Measurements from ENCODE around the gene NR1I3.

NR1I3 gene

DNA sequence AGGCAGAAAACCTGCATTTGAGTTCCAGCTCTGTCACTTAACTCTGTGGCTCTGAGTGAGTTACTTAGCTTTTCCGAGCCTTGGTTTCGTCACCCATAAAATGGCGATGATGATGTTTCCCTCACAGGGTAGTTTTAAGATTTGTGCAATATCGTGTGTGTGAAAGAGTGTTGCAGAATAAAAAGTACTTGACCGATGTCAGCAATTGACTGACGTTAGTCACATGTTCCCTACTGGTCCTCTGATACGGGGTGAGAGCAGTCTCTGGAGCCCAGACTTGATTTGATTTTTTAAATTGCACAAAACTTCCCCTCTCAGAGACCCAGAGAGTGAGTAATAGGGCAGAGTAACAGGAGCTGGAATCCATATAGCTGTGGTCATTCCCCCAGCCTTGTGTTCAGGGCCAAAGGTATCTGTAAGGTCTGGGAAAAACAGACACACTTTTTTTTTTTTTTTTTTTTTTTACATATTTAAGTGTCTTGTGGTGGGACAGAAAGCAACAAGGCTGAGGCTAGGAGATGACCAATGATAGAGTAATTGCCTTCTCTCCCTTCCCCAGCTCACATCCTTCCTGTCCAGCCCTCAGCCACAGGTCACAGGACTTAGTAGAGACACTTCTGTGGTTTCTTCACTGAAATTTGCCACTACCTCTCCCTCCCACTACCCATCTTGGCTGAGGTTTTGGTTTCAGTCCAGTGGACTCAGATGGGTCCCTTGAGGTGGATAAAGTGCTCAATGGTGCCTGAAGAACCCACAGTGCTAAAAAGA is 20.9 kb downstream of the NR1I3 start:
- H3K27ac ChIP-seq, result peak overlapping the region; percentile 44
- H3K9me3 ChIP-seq (ENCODE audit: low read depth, low read length), result no peaks in the 10 kb centered on the region
- H3K9ac ChIP-seq (ENCODE audit: insufficient read length), result no peak overlapping the region
- TF ChIP-seq FOXP2 (optimal IDR thresholded peaks at IDR 0.05; ENCODE audit: control extremely low read depth, extremely low read length, insufficient read depth) (no peak), POLR2AphosphoS5 (IDR thresholded peaks at IDR 0.05; ENCODE audit: borderline replicate concordance, low read depth, low read length) (no peak), EZH2 (IDR thresholded peaks at IDR 0.05) (no peak)
- H3K36me3 ChIP-seq (ENCODE audit: insufficient read depth, low read length), result peaks cover 28% of the 10 kb centered on the region
- DNase-seq (ENCODE audit: low read depth, low spot score), result no peak
- no peak overlapping the region for H3K4me3 ChIP-seq

DNA sequence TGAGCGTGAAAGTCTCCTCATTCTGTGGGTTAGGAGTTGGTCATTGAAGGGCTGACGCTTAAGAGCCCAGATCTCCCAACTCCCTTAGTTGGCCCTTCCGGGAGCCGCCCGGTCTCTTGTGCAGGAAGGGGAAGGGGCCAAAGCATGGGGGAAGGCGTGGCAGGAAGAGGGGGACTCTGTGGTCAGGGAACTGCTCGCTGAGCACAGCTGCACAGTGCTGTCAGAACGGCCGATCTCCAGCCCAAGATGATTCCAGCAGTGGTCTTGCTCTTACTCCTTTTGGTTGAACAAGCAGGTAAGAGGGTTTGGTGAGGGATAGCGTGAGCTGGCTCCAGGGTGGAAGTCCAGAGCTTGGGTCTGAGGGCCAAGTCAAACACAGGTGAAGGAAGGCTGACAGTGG is 22.9 kb downstream of the NR1I3 start, which contains the start of gene FCER1G:
Gene FCER1G (plus strand): TSS at position 220 of the 400 bp plus-strand sequence. CDS start 27 bp downstream, at position 247.
- peaks cover 49% of the 10 kb centered on the region for H3K36me3 ChIP-seq (ENCODE audit: insufficient read depth, low read length)

DNA sequence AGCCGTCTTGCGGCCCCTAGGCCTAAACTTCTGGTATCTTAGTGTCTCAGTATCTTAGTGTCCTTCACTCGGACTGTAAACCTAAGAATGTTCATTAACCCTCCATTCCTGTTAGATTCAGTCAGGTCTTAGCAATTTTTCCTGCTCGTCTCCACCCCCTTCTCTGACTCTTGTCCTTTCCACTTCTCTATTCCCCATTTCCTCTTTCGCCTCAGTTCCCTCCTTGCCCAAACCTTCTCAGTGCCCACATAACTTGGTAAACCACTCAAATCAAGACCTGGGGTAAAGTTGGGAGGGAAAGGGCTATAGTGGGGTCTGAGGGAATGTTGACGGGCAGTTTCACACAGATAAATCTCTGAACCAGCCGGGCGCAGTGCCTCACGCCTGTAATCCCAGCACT is 23.6 kb downstream of the NR1I3 start:
- no peak for DNase-seq (ENCODE audit: low read depth, low spot score)
- Histone ChIP-seq H3K36me3 (ENCODE audit: insufficient read depth, low read length) (peaks cover 56% of the 10 kb centered on the region), H3K4me3 (no peak overlapping the region)

More for the DNA sequence above, 22.9 kb downstream of the NR1I3 start, which contains the start of gene FCER1G:
- H3K9ac ChIP-seq (ENCODE audit: insufficient read length), result no peak within 1 kb of the TSS
- no peak within 1 kb of the TSS for H3K4me3 ChIP-seq
- DNase-seq (ENCODE audit: low read depth, low spot score), result no peak
- TF ChIP-seq FOXP2 (optimal IDR thresholded peaks at IDR 0.05; ENCODE audit: control extremely low read depth, extremely low read length, insufficient read depth) (no peak), EZH2 (IDR thresholded peaks at IDR 0.05) (no peak), POLR2AphosphoS5 (IDR thresholded peaks at IDR 0.05; ENCODE audit: borderline replicate concordance, low read depth, low read length) (no peak)
- no peak within 1 kb of the TSS for H3K27ac ChIP-seq
- H3K9me3 ChIP-seq (ENCODE audit: low read depth, low read length), result no peaks in the 10 kb centered on the region

DNA sequence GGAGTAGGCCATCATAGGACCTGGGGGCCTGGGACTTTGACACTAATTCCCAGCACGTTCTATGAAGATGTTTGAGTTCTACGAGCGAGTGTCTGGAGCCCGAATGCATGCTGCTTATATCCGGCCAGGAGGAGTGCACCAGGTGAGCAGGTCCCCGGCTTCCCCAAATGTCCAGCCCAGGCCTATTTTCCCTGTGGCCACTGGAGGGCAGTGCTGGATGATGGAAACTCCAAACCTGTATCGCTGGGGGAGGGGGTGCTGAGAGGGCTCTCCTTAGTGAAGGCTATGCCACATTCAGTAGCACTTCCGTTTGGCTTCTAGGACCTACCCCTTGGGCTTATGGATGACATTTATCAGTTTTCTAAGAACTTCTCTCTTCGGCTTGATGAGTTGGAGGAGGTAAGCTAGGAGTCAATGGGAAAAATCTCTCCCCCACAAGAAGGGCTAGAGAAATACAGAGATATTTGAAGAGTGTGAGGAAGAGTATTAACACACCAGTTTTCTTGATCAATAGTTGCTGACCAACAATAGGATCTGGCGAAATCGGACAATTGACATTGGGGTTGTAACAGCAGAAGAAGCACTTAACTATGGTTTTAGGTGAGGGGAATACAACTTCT is 28.1 kb downstream of the NR1I3 start:
- TF ChIP-seq POLR2AphosphoS5 (IDR thresholded peaks at IDR 0.05; ENCODE audit: borderline replicate concordance, low read depth, low read length), result no peak
- TF ChIP-seq FOXP2 (optimal IDR thresholded peaks at IDR 0.05; ENCODE audit: control extremely low read depth, extremely low read length, insufficient read depth), result no peak
- TF ChIP-seq EZH2 (IDR thresholded peaks at IDR 0.05), result no peak
- peaks cover 85% of the 10 kb centered on the region for H3K36me3 ChIP-seq (ENCODE audit: insufficient read depth, low read length)
- no peak overlapping the region for H3K4me3 ChIP-seq
- H3K9ac ChIP-seq (ENCODE audit: insufficient read length), result no peak overlapping the region
- H3K9me3 ChIP-seq (ENCODE audit: low read depth, low read length), result no peaks in the 10 kb centered on the region
- no peak for DNase-seq (ENCODE audit: low read depth, low spot score)
- H3K27ac ChIP-seq, result no peak overlapping the region

More for the DNA sequence above, 23.6 kb downstream of the NR1I3 start:
- Histone ChIP-seq H3K9ac (ENCODE audit: insufficient read length) (no peak overlapping the region), H3K9me3 (ENCODE audit: low read depth, low read length) (no peaks in the 10 kb centered on the region), H3K27ac (no peak overlapping the region)
- no peak for TF ChIP-seq FOXP2 (optimal IDR thresholded peaks at IDR 0.05; ENCODE audit: control extremely low read depth, extremely low read length, insufficient read depth)
- TF ChIP-seq POLR2AphosphoS5 (IDR thresholded peaks at IDR 0.05; ENCODE audit: borderline replicate concordance, low read depth, low read length), result no peak
- TF ChIP-seq EZH2 (IDR thresholded peaks at IDR 0.05), result no peak

DNA sequence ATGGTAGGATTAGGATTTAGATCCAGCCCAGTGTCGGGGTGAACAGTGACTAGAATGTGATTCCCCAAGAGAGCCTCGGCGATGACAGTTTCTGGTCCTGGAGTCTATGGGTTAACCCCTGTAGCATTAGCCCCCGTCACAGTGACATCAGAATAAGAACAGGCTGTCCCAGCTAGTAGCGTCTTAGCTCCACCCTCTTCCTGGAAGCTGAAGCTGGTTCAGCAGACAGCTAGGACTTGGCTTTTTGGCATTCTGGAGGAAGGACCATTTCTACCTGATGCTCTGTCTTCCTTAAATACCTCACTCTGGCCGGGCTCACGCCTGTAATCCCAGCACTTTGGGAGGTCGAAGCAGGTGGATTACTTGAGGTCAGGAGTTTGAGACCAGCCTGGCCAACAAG is 30.8 kb downstream of the NR1I3 start:
- no peak for DNase-seq (ENCODE audit: low read depth, low spot score)
- H3K36me3 ChIP-seq (ENCODE audit: insufficient read depth, low read length), result peaks cover 79% of the 10 kb centered on the region
- no peak overlapping the region for H3K9ac ChIP-seq (ENCODE audit: insufficient read length)

DNA sequence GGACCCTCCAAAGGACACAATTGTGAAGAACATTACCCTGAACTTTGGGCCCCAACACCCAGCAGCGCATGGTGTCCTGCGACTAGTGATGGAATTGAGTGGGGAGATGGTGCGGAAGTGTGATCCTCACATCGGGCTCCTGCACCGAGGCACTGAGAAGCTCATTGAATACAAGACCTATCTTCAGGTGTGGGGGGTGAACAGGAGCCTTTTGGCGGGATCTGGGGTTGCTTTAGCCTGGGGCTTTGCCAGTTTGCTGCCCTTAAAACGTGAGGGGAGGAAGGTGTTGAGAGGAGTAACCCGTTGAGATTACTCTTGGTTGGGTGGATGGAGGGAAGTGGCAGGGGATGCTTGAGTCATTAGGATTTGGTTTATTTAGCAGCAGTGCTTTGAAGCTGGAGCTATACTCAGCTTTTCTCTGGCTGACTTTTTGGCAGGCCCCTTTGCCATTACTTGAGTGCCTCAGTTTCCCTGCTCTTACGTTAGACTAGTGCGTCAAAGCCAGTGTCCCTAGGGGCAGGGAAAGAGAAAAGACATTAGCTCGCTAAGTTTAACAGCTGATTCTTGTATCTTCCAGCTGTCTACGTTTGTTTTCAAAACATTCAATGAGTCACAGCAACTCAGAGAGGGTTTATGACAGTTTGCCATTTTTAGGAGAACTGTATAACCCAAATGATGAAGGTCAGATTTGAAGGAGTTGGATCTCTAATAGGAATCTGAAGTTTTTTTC is 31.4 kb downstream of the NR1I3 start:
- Histone ChIP-seq H3K9ac (ENCODE audit: insufficient read length) (no peak overlapping the region), H3K4me3 (no peak overlapping the region), H3K36me3 (ENCODE audit: insufficient read depth, low read length) (peaks cover 73% of the 10 kb centered on the region), H3K9me3 (ENCODE audit: low read depth, low read length) (no peaks in the 10 kb centered on the region), H3K27ac (no peak overlapping the region)
- TF ChIP-seq FOXP2 (optimal IDR thresholded peaks at IDR 0.05; ENCODE audit: control extremely low read depth, extremely low read length, insufficient read depth) (no peak), EZH2 (IDR thresholded peaks at IDR 0.05) (no peak), POLR2AphosphoS5 (IDR thresholded peaks at IDR 0.05; ENCODE audit: borderline replicate concordance, low read depth, low read length) (no peak)
- no peak for DNase-seq (ENCODE audit: low read depth, low spot score)

More for the DNA sequence above, 30.8 kb downstream of the NR1I3 start:
- TF ChIP-seq POLR2AphosphoS5 (IDR thresholded peaks at IDR 0.05; ENCODE audit: borderline replicate concordance, low read depth, low read length), result no peak
- TF ChIP-seq FOXP2 (optimal IDR thresholded peaks at IDR 0.05; ENCODE audit: control extremely low read depth, extremely low read length, insufficient read depth), result no peak
- no peak for TF ChIP-seq EZH2 (IDR thresholded peaks at IDR 0.05)
- Histone ChIP-seq H3K27ac (no peak overlapping the region), H3K9me3 (ENCODE audit: low read depth, low read length) (no peaks in the 10 kb centered on the region), H3K4me3 (no peak overlapping the region)

DNA sequence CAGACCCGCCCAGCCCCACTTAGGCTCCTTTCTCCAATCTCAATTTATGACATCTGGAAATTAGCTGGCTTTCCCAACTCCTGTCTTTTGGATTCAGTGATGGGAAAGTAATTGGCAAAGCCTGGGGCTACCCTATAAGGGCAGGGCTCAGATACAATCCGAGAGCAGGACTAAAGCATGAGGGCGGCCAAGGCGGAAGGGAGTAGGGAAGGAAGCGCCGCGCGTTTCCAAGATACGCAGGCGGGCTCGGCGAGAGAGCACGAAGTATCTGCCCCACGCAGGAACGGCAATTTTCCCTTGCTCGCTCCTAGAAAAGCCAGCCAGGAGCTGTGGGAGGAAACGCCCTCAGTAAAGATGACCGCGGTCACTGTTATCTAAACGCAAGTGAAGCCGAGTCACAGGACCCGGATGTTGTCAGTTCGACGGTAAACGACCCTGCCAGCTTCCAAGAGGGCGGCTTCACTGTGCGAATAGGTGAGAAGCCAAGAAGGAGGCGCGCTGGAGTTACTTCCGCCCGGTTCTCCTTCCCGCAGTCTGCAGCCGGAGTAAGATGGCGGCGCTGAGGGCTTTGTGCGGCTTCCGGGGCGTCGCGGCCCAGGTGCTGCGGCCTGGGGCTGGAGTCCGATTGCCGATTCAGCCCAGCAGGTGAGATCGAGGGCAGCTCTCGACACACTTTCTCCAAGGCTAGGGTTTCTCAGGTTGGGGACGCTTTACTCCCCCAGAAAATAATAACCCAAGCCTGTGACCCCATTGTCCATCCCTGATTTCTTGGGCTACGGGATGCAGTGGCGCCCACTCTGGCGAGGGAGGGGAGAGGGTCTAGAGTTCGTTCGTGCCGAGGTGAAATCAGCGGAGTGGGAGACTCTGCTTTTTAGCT is 35.9 kb downstream of the NR1I3 start, which contains the start of gene NDUFS2:
Gene NDUFS2 (plus strand): TSS at position 532 of the 877 bp plus-strand sequence. CDS start 19 bp downstream, at position 551.
- no peaks in the 10 kb centered on the region for H3K9me3 ChIP-seq (ENCODE audit: low read depth, low read length)
- DNase-seq (ENCODE audit: low read depth, low spot score), result peak; percentile 95

More for the DNA sequence above, 35.9 kb downstream of the NR1I3 start, which contains the start of gene NDUFS2:
- TF ChIP-seq EZH2 (IDR thresholded peaks at IDR 0.05) (no peak), POLR2AphosphoS5 (IDR thresholded peaks at IDR 0.05; ENCODE audit: borderline replicate concordance, low read depth, low read length) (peak; percentile 87), FOXP2 (optimal IDR thresholded peaks at IDR 0.05; ENCODE audit: control extremely low read depth, extremely low read length, insufficient read depth) (peak; percentile 99)
- peak within 1 kb of the TSS; percentile 91 for H3K4me3 ChIP-seq
- peaks cover 39% of the 10 kb centered on the region for H3K36me3 ChIP-seq (ENCODE audit: insufficient read depth, low read length)
- H3K27ac ChIP-seq, result peak within 1 kb of the TSS; percentile 99
- H3K9ac ChIP-seq (ENCODE audit: insufficient read length), result peak within 1 kb of the TSS; percentile 98
